Endothelial cell of umbilical vein (primary cell): ENCODE data around the gene NFIA. TPM values are rescaled to one million over a fixed set of nuclear protein-coding genes. Genes with fewer than 3 reads are reported as not detected.
A peak's percentile ranks its signal among the peaks of the same experiment; 100 is the strongest.

Experiments
- BruUV-seq: library from RNA; stranded (reverse); fragments of 400-500 nt; replicated peaks from 2 replicates; lab custom pipeline; 2021; lab: Mats Ljungman, UMichigan
- CTCF ChIA-PET: fragments of 300-600, 350-600 bp; sonication (Branson Sonifier 250); formaldehyde crosslinking; loops from one replicate; lab custom pipeline; 2021; ENCODE audit warnings: antibody characterized with exemption, inconsistent platforms; lab: Charles Lee
- POLR2A ChIA-PET: fragments of 300-600, 350-600 bp; sonication (Branson Sonifier 250); formaldehyde crosslinking; loops from one replicate; lab custom pipeline; 2021; ENCODE audit warnings: antibody characterized with exemption, inconsistent platforms; lab: Charles Lee
- DNase-seq: peaks from one replicate; pipeline ENCODE4 v3.0.0-alpha.2; 2011; ENCODE audit warnings: low read depth, low spot score
- FAIRE-seq: peaks from 2 replicates; lab custom pipeline; 2011; peaks lifted over from hg19 to GRCh38; lab: Jason Lieb, UNC
- H2AFZ ChIP-seq: 2 replicates; pipeline ENCODE4 v1.6.0; 2012; ENCODE audit warnings: low read depth, low read length, control low read depth, inconsistent platforms
- H3K27ac ChIP-seq: 2 replicates; pipeline ENCODE4 v1.5.1; 2011; ENCODE audit warnings: low read depth, mild to moderate bottlenecking, control low read depth, low read length, moderate library complexity; ENCODE audit not compliant: insufficient read depth
- H3K27me3 ChIP-seq, 2 experiments: 2 replicates each; pipeline versions ENCODE4 v1.6.0 to v1.6.1; 2011; ENCODE audit warnings: low read length in 2 of 2, mixed read lengths in 1 of 2; ENCODE audit not compliant: control insufficient read depth in 2 of 2, insufficient read depth in 2 of 2
- H3K36me3 ChIP-seq, 2 experiments: 2 replicates in 1 of 2; 3 replicates in 1 of 2; pipeline ENCODE4 v1.5.1; 2011; ENCODE audit warnings: low read length in 2 of 2, mild to moderate bottlenecking in 1 of 2, moderate library complexity in 1 of 2; ENCODE audit not compliant: control insufficient read depth in 2 of 2, insufficient read depth in 2 of 2; ENCODE audit errors: extremely low read depth in 1 of 2
- H3K4me1 ChIP-seq: 3 replicates; pipeline ENCODE4 v1.5.1; 2011; ENCODE audit warnings: mild to moderate bottlenecking, low read length; ENCODE audit not compliant: control insufficient read depth, insufficient read depth; ENCODE audit errors: extremely low read depth
- H3K4me2 ChIP-seq: 2 replicates; pipeline ENCODE4 v1.6.1; 2011; ENCODE audit warnings: low read length, control low read depth, mixed read lengths; ENCODE audit not compliant: insufficient read depth
- H3K4me3 ChIP-seq, 3 experiments: fragments of 200-600 bp in 1 of 3; sonication (generic), shearing (Covaris generic) in 1 of 3; replicated peaks in 1 of 3; 2 replicates each; pipeline ENCODE4 v1.5.1; 2011 to 2016; ENCODE audit warnings: control low read depth in 3 of 3, low read length in 3 of 3, mild to moderate bottlenecking in 2 of 3, inconsistent platforms in 1 of 3, low read depth in 1 of 3, moderate library complexity in 1 of 3; ENCODE audit not compliant: insufficient read depth in 1 of 3
- H3K79me2 ChIP-seq: 2 replicates; pipeline ENCODE4 v1.6.0; 2012; ENCODE audit warnings: low read length, inconsistent platforms; ENCODE audit not compliant: control insufficient read depth, insufficient read depth
- H3K9ac ChIP-seq: replicated peaks from 2 replicates; pipeline ENCODE3; 2011; ENCODE audit warnings: low read length, control low read depth; ENCODE audit not compliant: insufficient read depth; ENCODE audit errors: extremely low read depth
- H3K9me1 ChIP-seq: replicated peaks from 3 replicates; pipeline ENCODE4 v1.6.0; 2011; ENCODE audit warnings: mild to moderate bottlenecking, low read length; ENCODE audit not compliant: control insufficient read depth, insufficient read depth; ENCODE audit errors: extremely low read depth
- H3K9me3 ChIP-seq: replicated peaks from 2 replicates; pipeline ENCODE4 v1.5.1; 2012; ENCODE audit warnings: low read length, inconsistent platforms; ENCODE audit not compliant: control insufficient read depth, insufficient read depth
- H4K20me1 ChIP-seq: replicated peaks from 2 replicates; pipeline ENCODE3; 2011; ENCODE audit warnings: mild to moderate bottlenecking, low read length; ENCODE audit not compliant: control insufficient read depth, insufficient read depth; ENCODE audit errors: extremely low read depth
- CTCF ChIP-seq, 2 donors: IDR thresholded peaks; 1 replicate in 1 of 2; 2 replicates in 1 of 2; pipeline ENCODE4 v1.5.1; 2011; ENCODE audit warnings: low read length in 2 of 2, mild to moderate bottlenecking in 2 of 2, moderate library complexity in 2 of 2, control low read depth in 1 of 2, inconsistent platforms in 1 of 2, low read depth in 1 of 2; ENCODE audit not compliant: insufficient read depth in 1 of 2; ENCODE audit errors: extremely low read depth in 1 of 2
- FOS ChIP-seq: IDR thresholded peaks from 2 replicates; pipeline ENCODE4 v1.6.1; 2011; ENCODE audit warnings: mild to moderate bottlenecking, low read length, moderate library complexity, borderline replicate concordance; ENCODE audit not compliant: insufficient read depth
- GATA2 ChIP-seq: IDR thresholded peaks from 2 replicates; pipeline ENCODE4 v1.7.0; 2011; ENCODE audit warnings: low read depth, mild to moderate bottlenecking, moderate library complexity, mixed read lengths, low read length; ENCODE audit not compliant: insufficient read length, insufficient read depth
- JUN ChIP-seq: IDR thresholded peaks from 2 replicates; pipeline ENCODE4 v1.6.1; 2011; ENCODE audit warnings: borderline replicate concordance, low read depth; ENCODE audit not compliant: insufficient read length, insufficient read depth
- MYC ChIP-seq: IDR thresholded peaks from one replicate; pipeline ENCODE4 v1.6.1; 2011; ENCODE audit warnings: mild to moderate bottlenecking, low read depth, low read length
- POLR2A ChIP-seq: IDR thresholded peaks from 2 replicates; pipeline ENCODE4 v1.6.1; 2012; ENCODE audit warnings: low read depth, mild to moderate bottlenecking, control low read depth, low read length
- POLR2AphosphoS5 ChIP-seq: IDR thresholded peaks from 2 replicates; pipeline ENCODE4 v1.6.1; 2012; ENCODE audit warnings: low read depth, mild to moderate bottlenecking, control low read depth, low read length, moderate library complexity; ENCODE audit not compliant: insufficient read depth
- dilution Hi-C: fragments of 300-500 bp; cut with MboI; formaldehyde crosslinking; loops from one replicate; pipeline ENCODE4 v1.15.0; 2019; ENCODE audit warnings: low sequenced_read_pairs; ENCODE audit not compliant: extremely low pct_ligation_motif_present
- intact Hi-C: fragments of 100-400 bp; cut with micrococcal nuclease; formaldehyde crosslinking; loops from one replicate; pipeline ENCODE4 v1.10.0; 2022
- polyA plus RNA-seq, 4 experiments: library from polyadenylated mRNA; depleted of rRNA in 3 of 4; stranded (reverse) in 3 of 4; unstranded in 1 of 4; fragments of >200 nt; gene quantifications; 2 replicates each; pipeline versions ENCODE4 v1.2.1 to v1.2.3, GENCODE V29; 2011 to 2012; ENCODE audit warnings: missing spikeins in 1 of 4
- total RNA-seq: library from RNA; stranded (reverse); gene quantifications from 2 replicates; pipeline ENCODE4 v1.2.3, GENCODE V29; 2021

NFIA gene
- total and polyA plus RNA-seq, 2 donors (not counting 3 experiments of a cell fraction or from before 2014, with no cell fraction given) = 25.5 to 47.0 TPM

- Histone ChIP-seq H3K4me1 (no peaks in the 10 kb centered on the region), H3K4me3 (no peak overlapping the region), H3K9me3 (no peaks in the 10 kb centered on the region), H3K9ac (no peak overlapping the region), H2AFZ (no peak overlapping the region), H3K9me1 (no peaks in the 10 kb centered on the region), H3K4me2 (no peak overlapping the region), H3K27me3 (no peaks in the 10 kb centered on the region), H3K79me2 (peaks cover 12% of the 10 kb centered on the region), H3K27ac (no peak overlapping the region), H4K20me1 (no peaks in the 10 kb centered on the region), H3K36me3 (no peaks in the 10 kb centered on the region)
- DNase-seq (peak; percentile 43), FAIRE-seq (no peak)
- intact Hi-C loops (no loop called here), dilution Hi-C loops (no loop called here)
- BruUV-seq = no TSS peak
- TF ChIP-seq POLR2AphosphoS5 (no peak), JUN (no peak), CTCF (IDR thresholded peaks at IDR 0.05; ENCODE audit: extremely low read depth in 1 of 2, insufficient read depth in 1 of 2, low read depth in 1 of 2, low read length in 2 of 2) (no peak), GATA2 (no peak), FOS (no peak), MYC (no peak), POLR2A (no peak)
- CTCF ChIA-PET = interaction anchor here (1.0 to 1.9 kb wide), 2 partner anchors 13 to 29 kb away, joined by 3 to 7 read pairs; no protein-coding TSS in a partner anchor
- POLR2A ChIA-PET = no interaction called here
Measured at GRCh38 chr1:61125263-61125662, 42.9 kb downstream of the NFIA start.
